ENCODE results near the gene TMPRSS4.

TMPRSS4 gene

GRCh38 chr11:118126082-118126838, 49.4 kb downstream of the TMPRSS4 start:
- TF ChIP-seq CTCF (IDR thresholded peaks at IDR 0.05; ENCODE audit: insufficient read depth, low read length, missing control alignments) = no peak
- H3K4me3 ChIP-seq (ENCODE audit: low read depth, low read length) = no peak overlapping the region
- CTCF ChIA-PET = interaction anchor here (1.3 kb wide), 1 partner anchor 45 kb away, joined by 3 read pairs; no protein-coding TSS in a partner anchor
- no peak for DNase-seq (ENCODE audit: low read depth, low spot score)
- POLR2A ChIA-PET = no interaction called here

- POLR2A ChIA-PET = no interaction called here
- CTCF ChIA-PET = no interaction called here
- TF ChIP-seq CTCF (IDR thresholded peaks at IDR 0.05; ENCODE audit: insufficient read depth, low read length, missing control alignments) = no peak
- no peak overlapping the region for H3K4me3 ChIP-seq (ENCODE audit: low read depth, low read length)
- DNase-seq (ENCODE audit: low read depth, low spot score) = no peak
These were observed 51.4 kb downstream of the TMPRSS4 start for GRCh38 chr11:118128310-118128709.

GRCh38 chr11:118128721-118129470, 52.0 kb downstream of the TMPRSS4 start:
- POLR2A ChIA-PET = no interaction called here
- TF ChIP-seq CTCF (IDR thresholded peaks at IDR 0.05; ENCODE audit: insufficient read depth, low read length, missing control alignments) = no peak
- DNase-seq (ENCODE audit: low read depth, low spot score) = no peak
- CTCF ChIA-PET = interaction anchor here (0.9 kb wide), 1 partner anchor 42 kb away, joined by 3 read pairs; no protein-coding TSS in a partner anchor
- no peak overlapping the region for H3K4me3 ChIP-seq (ENCODE audit: low read depth, low read length)

- ChIA-PET CTCF (interaction anchor here (0.9 kb wide), 1 partner anchor 42 kb away, joined by 3 read pairs; no protein-coding TSS in a partner anchor), POLR2A (no interaction called here)
- DNase-seq (ENCODE audit: low read depth, low spot score) = no peak
- no peak overlapping the region for H3K4me3 ChIP-seq (ENCODE audit: low read depth, low read length)
- TF ChIP-seq CTCF (IDR thresholded peaks at IDR 0.05; ENCODE audit: insufficient read depth, low read length, missing control alignments) = no peak
These were observed 52.7 kb downstream of the TMPRSS4 start for GRCh38 chr11:118129471-118130172.

- POLR2A ChIA-PET = no interaction called here
- no peak for DNase-seq (ENCODE audit: low read depth, low spot score)
- no peak overlapping the region for H3K4me3 ChIP-seq (ENCODE audit: low read depth, low read length)
- CTCF ChIA-PET = interaction anchor here (1.7 to 4.2 kb wide), 2 partner anchors 12 to 14 kb away, joined by 6 to 14 read pairs; no protein-coding TSS in a partner anchor
- no peak for TF ChIP-seq CTCF (IDR thresholded peaks at IDR 0.05; ENCODE audit: insufficient read depth, low read length, missing control alignments)
These were observed 55.7 kb downstream of the TMPRSS4 start for GRCh38 chr11:118132385-118133151.

Measured in AG04449 (cell line).